Spinal cord (tissue), 10 donors: Measurements from ENCODE around the gene BSG. TPM values are rescaled to one million over a fixed set of nuclear protein-coding genes. Genes with fewer than 3 reads are reported as not detected.
A peak's percentile ranks its signal among the peaks of the same experiment; 100 is the strongest.

Experiments
- DNase-seq, 6 donors: peaks; one replicate each; pipeline versions ENCODE4 v3.0.0 to v3.0.0-alpha.2; 2013 to 2015; ENCODE audit warnings: low spot score in 6 of 6, low read depth in 4 of 6
- H3K27ac ChIP-seq: one replicate; pipeline ENCODE4 v1.5.1; 2013; ENCODE audit warnings: low read depth, low read length, control low read depth
- H3K27me3 ChIP-seq: one replicate; pipeline ENCODE4 v1.6.1; 2013; ENCODE audit warnings: low read length; ENCODE audit not compliant: control insufficient read depth, insufficient read depth
- H3K36me3 ChIP-seq: one replicate; pipeline ENCODE4 v1.6.1; 2013; ENCODE audit warnings: low read length; ENCODE audit not compliant: control insufficient read depth, insufficient read depth
- H3K4me1 ChIP-seq: one replicate; pipeline ENCODE4 v1.6.1; 2013; ENCODE audit warnings: low read length; ENCODE audit not compliant: control insufficient read depth, insufficient read depth
- H3K4me3 ChIP-seq: one replicate; pipeline ENCODE4 v1.5.1; 2013; ENCODE audit warnings: low read depth, low read length, control low read depth
- H3K9me3 ChIP-seq: one replicate; pipeline ENCODE4 v1.6.1; 2013; ENCODE audit warnings: low read length; ENCODE audit not compliant: control insufficient read depth, insufficient read depth
- WGBS: methylation state at CpG from one replicate; pipeline ENCODE4 v1.1.5; 2013; ENCODE audit warnings: missing lambda C conversion rate; ENCODE audit not compliant: insufficient coverage; 5-methylcytosine and 5-hydroxymethylcytosine counted together
- polyA plus RNA-seq, 2 donors: library from polyadenylated mRNA; unstranded; fragments of 120-200 nt; gene quantifications; one replicate each; pipeline ENCODE4 v1.2.1, GENCODE V29; 2013; ENCODE audit not compliant: insufficient read length in 2 of 2
- total RNA-seq, 2 donors: library from RNA; depleted of rRNA in 1 of 2; stranded (reverse); fragments of 120-200 nt in 1 of 2; fragments of >200 nt in 1 of 2; gene quantifications; one replicate each; pipeline versions ENCODE4 v1.2.3 to v1.2.4, GENCODE V29; 2013 to 2014
- donor health status: healthy.

The BSG gene
- total and polyA plus RNA-seq, 4 donors = 177 to 638 (median 553) TPM

- H3K36me3 ChIP-seq = peaks cover 75% of the 10 kb centered on the region
- H3K27me3 ChIP-seq = no peaks in the 10 kb centered on the region
- no peaks in the 10 kb centered on the region for H3K9me3 ChIP-seq
- H3K27ac ChIP-seq = no peak overlapping the region
- no peak overlapping the region for H3K4me3 ChIP-seq
- H3K4me1 ChIP-seq = peaks cover 30% of the 10 kb centered on the region
- DNase-seq = no peak
- WGBS = 88% methylated on average over 33 of the region's 33 CpGs
Measured at GRCh38 chr19:612941-613340, 40.5 kb downstream of the BSG start.

GRCh38 chr19:613732-614567 lies 41.6 kb downstream of the BSG start:
- no peak for DNase-seq
- H3K27me3 ChIP-seq = no peaks in the 10 kb centered on the region
- H3K27ac ChIP-seq = no peak overlapping the region
- no peak overlapping the region for H3K4me3 ChIP-seq
- H3K9me3 ChIP-seq = no peaks in the 10 kb centered on the region
- peaks cover 25% of the 10 kb centered on the region for H3K4me1 ChIP-seq
- peaks cover 76% of the 10 kb centered on the region for H3K36me3 ChIP-seq
- WGBS = 86% methylated on average over 54 of the region's 54 CpGs

GRCh38 chr19:615619-616018 lies 43.2 kb downstream of the BSG start:
- H3K27me3 ChIP-seq = no peaks in the 10 kb centered on the region
- peaks cover 76% of the 10 kb centered on the region for H3K36me3 ChIP-seq
- peak in 1 of 6 donors; percentile 55 for DNase-seq
- H3K4me3 ChIP-seq = no peak overlapping the region
- WGBS = 34% methylated on average over 33 of the region's 33 CpGs
- H3K9me3 ChIP-seq = no peaks in the 10 kb centered on the region
- peaks cover 9% of the 10 kb centered on the region for H3K4me1 ChIP-seq
- H3K27ac ChIP-seq = no peak overlapping the region

- WGBS = 16% methylated on average over 64 of the region's 97 CpGs
- H3K27ac ChIP-seq = no peak overlapping the region
- no peaks in the 10 kb centered on the region for H3K27me3 ChIP-seq
- H3K4me3 ChIP-seq = no peak overlapping the region
- no peaks in the 10 kb centered on the region for H3K9me3 ChIP-seq
- peaks cover 74% of the 10 kb centered on the region for H3K36me3 ChIP-seq
- no peak for DNase-seq
- H3K4me1 ChIP-seq = peaks cover 3% of the 10 kb centered on the region
Measured at GRCh38 chr19:616062-616700, 43.8 kb downstream of the BSG start.

- Histone ChIP-seq H3K36me3 (peaks cover 79% of the 10 kb centered on the region), H3K27me3 (no peaks in the 10 kb centered on the region), H3K4me3 (no peak overlapping the region), H3K27ac (no peak overlapping the region), H3K9me3 (no peaks in the 10 kb centered on the region), H3K4me1 (no peaks in the 10 kb centered on the region)
- no peak for DNase-seq
- WGBS = 84% methylated on average over 32 of the region's 58 CpGs
Measured at GRCh38 chr19:616747-617526, 44.5 kb downstream of the BSG start.

- H3K36me3 ChIP-seq = peaks cover 84% of the 10 kb centered on the region
Measured at GRCh38 chr19:617551-618246, 45.3 kb downstream of the BSG start.

GRCh38 chr19:618247-618619 lies 45.8 kb downstream of the BSG start:
- DNase-seq = no peak
- no peaks in the 10 kb centered on the region for H3K9me3 ChIP-seq
- no peaks in the 10 kb centered on the region for H3K4me1 ChIP-seq
- no peak overlapping the region for H3K27ac ChIP-seq
- no peaks in the 10 kb centered on the region for H3K27me3 ChIP-seq
- WGBS = 92% methylated on average over 15 of the region's 19 CpGs
- peaks cover 84% of the 10 kb centered on the region for H3K36me3 ChIP-seq
- H3K4me3 ChIP-seq = no peak overlapping the region

More at GRCh38 chr19:617551-618246, 45.3 kb downstream of the BSG start:
- H3K27me3 ChIP-seq = no peaks in the 10 kb centered on the region
- H3K9me3 ChIP-seq = no peaks in the 10 kb centered on the region
- no peak overlapping the region for H3K27ac ChIP-seq
- H3K4me3 ChIP-seq = no peak overlapping the region
- no peak for DNase-seq
- H3K4me1 ChIP-seq = no peaks in the 10 kb centered on the region
- WGBS = 89% methylated on average over 24 of the region's 29 CpGs

GRCh38 chr19:618674-619285 lies 46.4 kb downstream of the BSG start:
- 97% methylated on average over 25 of the region's 27 CpGs for whole genome bisulfite sequencing
- H3K36me3 ChIP-seq = peaks cover 89% of the 10 kb centered on the region
- no peak overlapping the region for H3K27ac ChIP-seq
- DNase-seq = no peak
- no peaks in the 10 kb centered on the region for H3K27me3 ChIP-seq
- no peaks in the 10 kb centered on the region for H3K9me3 ChIP-seq
- H3K4me3 ChIP-seq = no peak overlapping the region
- H3K4me1 ChIP-seq = no peaks in the 10 kb centered on the region
